HG02642 (cell line): ENCODE measurements around the gene TLDC2.

ENCODE experiments used
- ATAC-seq: cut with Tn5 transposase; IDR thresholded peaks from one replicate; pipeline ENCODE4 v1.9.1; 2021; ENCODE audit warnings: mild to moderate bottlenecking; ENCODE audit not compliant: unreplicated experiment, poor library complexity

The TLDC2 gene

DNA sequence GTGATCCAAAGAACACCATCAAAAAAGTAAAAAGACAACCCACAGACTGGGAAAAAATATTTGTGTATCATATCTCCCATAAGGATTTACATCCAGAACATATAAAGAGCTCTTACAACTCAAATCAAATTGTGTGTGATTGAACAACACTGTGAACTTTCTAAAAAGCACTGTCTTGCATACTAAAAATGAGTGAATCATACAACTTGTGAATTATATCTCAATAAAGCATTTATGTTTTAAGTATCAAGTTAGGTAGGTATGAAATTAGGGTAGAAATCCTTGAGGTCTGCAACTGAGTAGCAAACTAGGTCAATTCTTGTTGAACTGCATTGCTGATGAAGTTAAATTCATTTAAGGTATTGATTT is 61.4 kb downstream of the TLDC2 start:
- no peak for ATAC-seq

DNA sequence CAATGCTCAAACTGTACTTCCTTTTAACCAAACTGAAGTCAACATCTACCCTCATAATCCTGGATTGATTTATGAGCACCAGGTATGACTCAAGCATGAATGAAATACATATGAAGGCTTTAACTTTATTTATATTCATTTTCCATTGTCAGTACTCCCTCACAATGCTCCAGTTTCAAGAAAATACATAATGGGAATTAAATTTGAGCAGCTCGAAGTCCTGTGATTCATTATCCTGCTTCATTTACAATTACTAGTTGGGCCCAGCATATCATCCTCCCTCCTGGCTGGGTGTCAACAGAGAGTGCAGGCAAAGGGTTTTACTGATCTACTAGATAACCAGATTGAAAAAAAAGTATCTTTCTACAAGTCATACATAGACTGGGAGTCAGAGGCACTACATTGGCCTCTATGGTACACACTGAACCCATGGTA is 65.5 kb downstream of the TLDC2 start:
- no peak for ATAC-seq
